ENCODE measurements around the gene CLOCK.

CLOCK gene

DNA sequence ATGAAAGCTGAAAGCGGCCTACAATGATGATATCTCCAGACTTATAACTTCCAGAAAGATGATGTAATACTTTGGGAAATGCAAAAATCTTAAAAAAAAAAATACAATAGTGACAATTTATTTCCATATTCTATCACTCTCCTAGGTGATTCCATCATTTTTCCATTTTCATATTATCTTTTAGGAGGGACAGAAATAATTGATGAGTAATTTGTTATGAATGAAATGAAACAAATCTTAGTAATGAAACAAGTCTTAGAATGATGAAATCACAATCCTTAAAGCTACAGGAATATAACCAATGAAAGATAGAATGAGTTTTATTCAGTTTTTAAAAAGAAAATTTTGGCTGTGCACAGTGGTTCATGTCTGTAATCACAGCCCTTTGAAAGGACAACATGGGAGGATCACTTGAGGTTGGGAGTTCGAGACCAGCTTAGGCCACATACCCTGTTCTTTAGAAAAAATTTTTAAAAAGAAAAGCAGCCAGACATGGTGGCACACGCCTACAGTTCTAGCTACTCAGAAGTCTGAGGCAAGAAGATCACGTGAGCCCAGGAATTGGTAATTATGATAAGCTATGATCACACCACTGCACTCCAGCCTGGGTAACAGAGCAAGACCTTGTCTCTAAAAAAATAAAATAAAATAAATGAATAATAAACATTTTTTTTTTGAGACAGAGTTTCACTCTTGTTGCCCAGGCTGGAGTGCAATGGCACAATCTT, 21.7 kb downstream of the CLOCK start:
- H3K36me3 ChIP-seq (ENCODE audit: insufficient read depth, insufficient read length, low read length), result no peaks in the 10 kb centered on the region
- no peak for DNase-seq (ENCODE audit: low read depth, low spot score)
- no peaks in the 10 kb centered on the region for H3K4me1 ChIP-seq (ENCODE audit: insufficient read depth, insufficient read length)
- no peaks in the 10 kb centered on the region for H3K9me3 ChIP-seq (ENCODE audit: insufficient read depth, low read length)
- TF ChIP-seq YY1 (IDR thresholded peaks at IDR 0.05; ENCODE audit: insufficient read depth, insufficient read length) (no peak), ZNF274 (IDR thresholded peaks at IDR 0.05; ENCODE audit: low read depth, low read length) (no peak), SUZ12 (IDR thresholded peaks at IDR 0.05; ENCODE audit: extremely low read depth, insufficient read depth, insufficient read length) (no peak)
- no peak overlapping the region for H3K9ac ChIP-seq (ENCODE audit: insufficient read length, low read depth)
- no peak overlapping the region for H3K4me3 ChIP-seq (ENCODE audit: insufficient read length, low read depth)
- H3K27me3 ChIP-seq (ENCODE audit: insufficient read depth, insufficient read length), result no peaks in the 10 kb centered on the region

DNA sequence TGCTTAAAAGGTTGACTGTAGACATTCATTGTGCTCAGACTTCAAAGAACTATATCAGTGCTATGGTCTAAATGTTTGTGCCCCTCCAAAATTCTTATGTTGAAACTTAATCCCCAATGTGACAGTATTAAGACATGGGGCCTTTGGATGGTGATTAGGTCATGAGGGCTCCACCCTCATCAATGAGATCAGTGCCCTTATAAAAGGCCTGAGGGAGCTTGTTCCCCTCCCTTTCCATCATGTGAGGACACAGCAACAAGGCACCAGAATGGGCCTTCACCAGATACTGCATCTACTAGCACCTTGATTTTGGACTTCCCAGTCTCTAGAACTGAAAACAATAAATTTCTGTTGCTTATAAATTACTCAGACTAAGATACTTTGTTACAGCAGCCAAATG, 28.3 kb downstream of the CLOCK start:
- TF ChIP-seq ZNF274 (IDR thresholded peaks at IDR 0.05; ENCODE audit: low read depth, low read length) (no peak), YY1 (IDR thresholded peaks at IDR 0.05; ENCODE audit: insufficient read depth, insufficient read length) (no peak), SUZ12 (IDR thresholded peaks at IDR 0.05; ENCODE audit: extremely low read depth, insufficient read depth, insufficient read length) (no peak)
- no peak overlapping the region for H3K4me3 ChIP-seq (ENCODE audit: insufficient read length, low read depth)
- no peak for DNase-seq (ENCODE audit: low read depth, low spot score)
- no peak overlapping the region for H3K9ac ChIP-seq (ENCODE audit: insufficient read length, low read depth)
- no peaks in the 10 kb centered on the region for H3K27me3 ChIP-seq (ENCODE audit: insufficient read depth, insufficient read length)
- no peaks in the 10 kb centered on the region for H3K4me1 ChIP-seq (ENCODE audit: insufficient read depth, insufficient read length)
- no peaks in the 10 kb centered on the region for H3K36me3 ChIP-seq (ENCODE audit: insufficient read depth, insufficient read length, low read length)
- peaks cover 4% of the 10 kb centered on the region; the same call in 1 of the 2 replicates for H3K9me3 ChIP-seq (ENCODE audit: insufficient read depth, low read length)

DNA sequence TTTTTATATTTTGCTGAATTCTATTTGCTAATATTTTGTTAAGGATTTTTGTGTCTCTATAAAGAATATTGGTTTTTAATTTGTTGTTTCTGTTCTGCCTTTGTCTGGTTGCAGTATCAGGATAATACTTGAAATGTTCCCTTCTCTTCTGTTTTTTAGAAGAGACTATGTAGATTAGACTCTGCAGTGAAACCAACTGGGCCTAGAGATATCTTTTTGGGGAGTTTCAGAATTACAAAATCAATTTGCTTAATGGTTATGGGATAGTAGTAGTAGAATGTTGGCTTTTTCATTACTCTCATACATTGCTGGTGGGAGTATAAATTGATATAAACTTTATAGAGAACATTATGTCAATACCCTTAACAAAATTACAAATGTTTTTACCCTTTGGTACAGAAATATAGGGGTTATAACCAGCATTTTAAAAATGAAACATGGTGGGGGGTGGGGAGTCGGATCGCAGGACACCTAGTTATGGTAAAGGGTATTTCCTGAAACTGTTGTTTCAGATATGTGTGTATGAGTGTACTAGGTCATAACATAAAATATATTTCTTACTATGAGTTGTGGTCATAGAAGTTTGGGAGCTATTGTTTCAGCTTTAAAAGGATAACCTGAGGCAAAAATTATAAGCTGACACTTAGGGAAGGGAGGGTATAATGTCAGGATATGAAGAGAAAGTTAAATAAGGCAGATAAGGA, 29.0 kb downstream of the CLOCK start:
- no peaks in the 10 kb centered on the region for H3K27me3 ChIP-seq (ENCODE audit: insufficient read depth, insufficient read length)
- H3K9me3 ChIP-seq (ENCODE audit: insufficient read depth, low read length), result peaks cover 4% of the 10 kb centered on the region; the same call in 1 of the 2 replicates
- no peak overlapping the region for H3K4me3 ChIP-seq (ENCODE audit: insufficient read length, low read depth)
- TF ChIP-seq YY1 (IDR thresholded peaks at IDR 0.05; ENCODE audit: insufficient read depth, insufficient read length), result no peak
- no peak for TF ChIP-seq SUZ12 (IDR thresholded peaks at IDR 0.05; ENCODE audit: extremely low read depth, insufficient read depth, insufficient read length)
- no peak for TF ChIP-seq ZNF274 (IDR thresholded peaks at IDR 0.05; ENCODE audit: low read depth, low read length)
- DNase-seq (ENCODE audit: low read depth, low spot score), result no peak
- no peak overlapping the region for H3K9ac ChIP-seq (ENCODE audit: insufficient read length, low read depth)
- H3K4me1 ChIP-seq (ENCODE audit: insufficient read depth, insufficient read length), result no peaks in the 10 kb centered on the region
- H3K36me3 ChIP-seq (ENCODE audit: insufficient read depth, insufficient read length, low read length), result no peaks in the 10 kb centered on the region

DNA sequence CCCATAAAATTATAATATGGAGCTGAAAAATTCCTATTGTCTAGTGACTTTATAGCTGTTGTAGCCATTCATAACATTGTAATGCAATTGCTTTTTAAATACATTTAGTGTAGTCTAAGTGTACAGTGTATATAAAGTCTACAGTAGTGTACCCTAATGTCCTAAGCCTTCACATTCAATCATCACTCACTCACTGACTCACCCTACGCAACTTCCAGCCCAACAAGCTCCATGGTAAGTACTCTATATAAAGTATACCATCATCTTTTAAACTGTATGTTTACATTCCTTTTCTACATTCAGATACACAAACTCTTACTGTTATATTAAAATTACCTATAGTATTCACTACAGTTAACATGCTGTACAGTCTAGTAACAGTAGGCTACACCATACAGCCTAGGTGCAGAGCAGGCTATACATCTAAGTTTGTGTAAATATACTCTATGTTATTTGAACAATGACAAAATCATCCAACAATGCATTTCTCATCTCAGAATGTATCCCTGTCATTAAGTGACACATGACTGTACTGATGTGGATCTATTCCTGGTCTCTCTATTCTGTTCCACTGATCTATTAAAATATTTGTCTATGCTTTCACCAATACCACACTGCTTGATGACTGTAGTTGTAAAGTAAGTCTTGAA, 33.7 kb downstream of the CLOCK start:
- no peaks in the 10 kb centered on the region for H3K27me3 ChIP-seq (ENCODE audit: insufficient read depth, insufficient read length)
- no peak for DNase-seq (ENCODE audit: low read depth, low spot score)
- no peaks in the 10 kb centered on the region for H3K9me3 ChIP-seq (ENCODE audit: insufficient read depth, low read length)
- H3K36me3 ChIP-seq (ENCODE audit: insufficient read depth, insufficient read length, low read length), result no peaks in the 10 kb centered on the region
- no peak overlapping the region for H3K4me3 ChIP-seq (ENCODE audit: insufficient read length, low read depth)
- TF ChIP-seq ZNF274 (IDR thresholded peaks at IDR 0.05; ENCODE audit: low read depth, low read length) (no peak), SUZ12 (IDR thresholded peaks at IDR 0.05; ENCODE audit: extremely low read depth, insufficient read depth, insufficient read length) (no peak), YY1 (IDR thresholded peaks at IDR 0.05; ENCODE audit: insufficient read depth, insufficient read length) (no peak)
- no peak overlapping the region for H3K9ac ChIP-seq (ENCODE audit: insufficient read length, low read depth)
- H3K4me1 ChIP-seq (ENCODE audit: insufficient read depth, insufficient read length), result no peaks in the 10 kb centered on the region

DNA sequence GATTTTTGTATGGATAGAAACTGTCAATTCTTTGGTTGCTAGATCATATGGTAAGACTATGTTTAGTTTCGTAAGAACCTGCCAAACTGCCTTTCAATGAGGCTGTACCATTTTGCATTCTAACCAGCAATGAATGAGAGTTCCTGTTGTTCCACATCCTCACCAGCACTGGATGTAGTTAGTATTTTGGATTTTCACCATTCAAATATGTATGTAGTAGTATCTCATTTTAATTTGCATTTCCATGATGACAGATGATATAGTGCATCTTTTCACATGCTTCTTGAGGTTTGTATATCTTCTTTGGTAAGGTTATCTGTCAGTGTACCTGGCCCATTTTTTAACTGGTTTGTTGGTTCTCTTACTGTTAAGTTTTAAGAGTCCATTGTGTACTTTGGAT, 34.6 kb downstream of the CLOCK start:
- Histone ChIP-seq H3K36me3 (ENCODE audit: insufficient read depth, insufficient read length, low read length) (no peaks in the 10 kb centered on the region), H3K4me1 (ENCODE audit: insufficient read depth, insufficient read length) (no peaks in the 10 kb centered on the region), H3K9me3 (ENCODE audit: insufficient read depth, low read length) (no peaks in the 10 kb centered on the region), H3K4me3 (ENCODE audit: insufficient read length, low read depth) (no peak overlapping the region), H3K27me3 (ENCODE audit: insufficient read depth, insufficient read length) (no peaks in the 10 kb centered on the region), H3K9ac (ENCODE audit: insufficient read length, low read depth) (no peak overlapping the region)
- TF ChIP-seq SUZ12 (IDR thresholded peaks at IDR 0.05; ENCODE audit: extremely low read depth, insufficient read depth, insufficient read length) (no peak), YY1 (IDR thresholded peaks at IDR 0.05; ENCODE audit: insufficient read depth, insufficient read length) (no peak), ZNF274 (IDR thresholded peaks at IDR 0.05; ENCODE audit: low read depth, low read length) (no peak)
- DNase-seq (ENCODE audit: low read depth, low spot score), result no peak

DNA sequence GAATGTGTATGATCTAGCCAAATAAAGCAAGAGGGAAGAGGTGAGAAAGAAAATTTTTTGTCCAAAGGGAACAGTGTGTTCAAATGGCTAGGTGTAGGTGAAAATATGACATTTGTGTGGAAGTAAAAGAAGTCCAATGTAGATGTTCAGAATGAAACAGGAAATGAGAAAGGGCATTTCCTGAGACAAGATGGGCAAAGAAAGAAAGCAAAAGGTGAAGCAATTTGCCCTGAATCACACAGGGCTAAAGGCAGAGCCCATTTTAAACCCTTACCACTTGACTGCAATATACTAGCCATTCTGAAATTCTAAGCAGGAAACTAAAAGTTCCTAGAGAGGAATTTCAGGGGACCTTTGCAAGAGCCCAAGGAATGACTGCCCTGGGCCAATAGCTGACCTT, 36.0 kb downstream of the CLOCK start:
- Histone ChIP-seq H3K4me3 (ENCODE audit: insufficient read length, low read depth) (no peak overlapping the region), H3K36me3 (ENCODE audit: insufficient read depth, insufficient read length, low read length) (no peaks in the 10 kb centered on the region), H3K9me3 (ENCODE audit: insufficient read depth, low read length) (no peaks in the 10 kb centered on the region), H3K9ac (ENCODE audit: insufficient read length, low read depth) (no peak overlapping the region), H3K4me1 (ENCODE audit: insufficient read depth, insufficient read length) (no peaks in the 10 kb centered on the region), H3K27me3 (ENCODE audit: insufficient read depth, insufficient read length) (no peaks in the 10 kb centered on the region)
- DNase-seq (ENCODE audit: low read depth, low spot score), result no peak
- TF ChIP-seq ZNF274 (IDR thresholded peaks at IDR 0.05; ENCODE audit: low read depth, low read length) (no peak), YY1 (IDR thresholded peaks at IDR 0.05; ENCODE audit: insufficient read depth, insufficient read length) (no peak), SUZ12 (IDR thresholded peaks at IDR 0.05; ENCODE audit: extremely low read depth, insufficient read depth, insufficient read length) (no peak)

DNA sequence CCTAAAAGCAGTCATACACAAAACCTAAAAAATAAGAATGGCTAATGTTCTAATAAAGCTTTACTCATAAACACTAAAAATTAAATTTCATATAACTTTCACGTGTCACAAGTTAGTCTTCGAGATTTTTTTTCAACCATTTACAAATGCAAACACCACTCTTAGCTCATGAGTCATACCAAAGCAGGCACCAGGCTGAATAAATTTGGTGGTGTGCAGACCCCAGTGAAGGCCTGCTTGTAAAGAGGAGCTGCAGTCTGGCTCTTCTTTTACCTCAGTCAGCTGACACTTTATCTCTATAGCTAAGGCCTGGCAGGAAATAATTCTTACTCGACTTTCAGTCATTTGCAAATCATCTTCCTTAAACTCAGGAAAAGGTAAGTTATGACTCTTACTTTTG, 37.4 kb downstream of the CLOCK start:
- H3K9ac ChIP-seq (ENCODE audit: insufficient read length, low read depth), result no peak overlapping the region
- no peaks in the 10 kb centered on the region for H3K9me3 ChIP-seq (ENCODE audit: insufficient read depth, low read length)
- no peak for DNase-seq (ENCODE audit: low read depth, low spot score)
- H3K27me3 ChIP-seq (ENCODE audit: insufficient read depth, insufficient read length), result no peaks in the 10 kb centered on the region
- no peaks in the 10 kb centered on the region for H3K36me3 ChIP-seq (ENCODE audit: insufficient read depth, insufficient read length, low read length)
- no peaks in the 10 kb centered on the region for H3K4me1 ChIP-seq (ENCODE audit: insufficient read depth, insufficient read length)
- no peak for TF ChIP-seq ZNF274 (IDR thresholded peaks at IDR 0.05; ENCODE audit: low read depth, low read length)
- no peak for TF ChIP-seq SUZ12 (IDR thresholded peaks at IDR 0.05; ENCODE audit: extremely low read depth, insufficient read depth, insufficient read length)
- no peak for TF ChIP-seq YY1 (IDR thresholded peaks at IDR 0.05; ENCODE audit: insufficient read depth, insufficient read length)
- no peak overlapping the region for H3K4me3 ChIP-seq (ENCODE audit: insufficient read length, low read depth)
